Activated naive CD8-positive, alpha-beta T cell treated with anti-CD3 and anti-CD28 coated beads for 36 hours (primary cell): ENCODE data around the gene PTCH2. TPM values are rescaled to one million over a fixed set of nuclear protein-coding genes. Genes with fewer than 3 reads are reported as not detected.
"Not testable (repeated sequence)": the region's sequence is repeated elsewhere in the genome, so short reads cannot be mapped to it uniquely, and the experiment has no call there.

Source experiments
- DNase-seq: peaks from one replicate; pipeline ENCODE4 v3.0.0; 2021
- H3K27ac Mint-ChIP-seq: one replicate; pipeline ENCODE4 v1.8.0; 2022; ENCODE audit warnings: mild to moderate bottlenecking, moderate library complexity, mixed read lengths
- H3K27me3 Mint-ChIP-seq: one replicate; pipeline ENCODE4 v1.8.0; 2022; ENCODE audit warnings: mild to moderate bottlenecking, mixed read lengths
- H3K36me3 Mint-ChIP-seq: one replicate; pipeline ENCODE4 v1.8.0; 2021; ENCODE audit warnings: mild to moderate bottlenecking, mixed read lengths
- H3K4me1 Mint-ChIP-seq: one replicate; pipeline ENCODE4 v1.8.0; 2021; ENCODE audit warnings: mixed read lengths
- H3K4me3 Mint-ChIP-seq: one replicate; pipeline ENCODE4 v1.8.0; 2022; ENCODE audit warnings: mild to moderate bottlenecking, moderate library complexity, mixed read lengths
- H3K9me3 Mint-ChIP-seq: one replicate; pipeline ENCODE4 v1.8.0; 2022; ENCODE audit warnings: mixed read lengths
- total RNA-seq, 2 experiments: library from RNA; stranded (reverse); gene quantifications; one replicate each; pipeline ENCODE4 v1.2.3, GENCODE V29; 2021

Gene PTCH2
- total RNA-seq, 2 experiments from 2014 or later = 1.0 to 1.4 TPM

DNA sequence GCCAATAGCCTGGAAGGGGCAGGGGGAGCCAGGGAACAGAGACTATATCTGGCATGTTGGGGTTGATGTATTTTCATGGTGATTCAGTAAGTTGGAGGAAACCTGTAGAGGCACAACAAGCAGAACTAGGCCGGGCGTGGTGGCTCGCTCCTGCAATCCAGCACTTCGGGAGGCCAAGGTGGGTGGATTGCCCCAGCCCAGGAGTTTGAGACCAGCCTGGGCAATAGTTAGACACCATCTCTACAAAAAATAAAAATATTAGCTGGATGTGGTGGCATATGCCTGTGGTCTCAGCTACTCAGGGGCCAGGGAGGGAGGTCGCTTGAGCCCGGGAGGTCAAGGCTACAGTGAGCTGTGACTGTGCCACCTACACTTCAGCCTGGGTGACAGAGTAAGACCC lies 10.1 kb upstream of the PTCH2 start:
- no peaks in the 10 kb centered on the region for H3K9me3 Mint-ChIP-seq
- H3K27me3 Mint-ChIP-seq = no peaks in the 10 kb centered on the region
- peaks cover 17% of the 10 kb centered on the region for H3K4me1 Mint-ChIP-seq
- H3K36me3 Mint-ChIP-seq = peaks cover 22% of the 10 kb centered on the region
- H3K4me3 Mint-ChIP-seq = no peak overlapping the region
- no peak overlapping the region for H3K27ac Mint-ChIP-seq
- no peak for DNase-seq

DNA sequence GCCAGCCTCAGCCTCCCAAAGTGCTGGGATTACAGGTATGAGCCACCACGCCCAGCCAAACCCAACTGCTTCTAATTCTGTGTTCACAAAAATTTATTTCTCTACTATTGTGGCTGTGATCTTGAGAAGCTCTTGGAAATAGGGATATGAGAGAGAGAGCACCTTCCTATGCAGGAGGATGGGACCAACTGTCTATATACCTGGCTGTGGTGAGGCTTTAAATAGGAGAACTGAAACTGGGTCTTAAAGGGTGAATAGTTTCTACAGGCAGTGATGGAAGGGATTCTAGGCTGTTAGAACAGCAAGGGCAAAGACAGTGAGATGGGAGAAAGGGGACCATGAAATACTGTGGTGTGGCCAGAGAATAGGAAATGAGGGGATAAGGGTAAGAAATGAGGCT lies 8.3 kb upstream of the PTCH2 start:
- no peaks in the 10 kb centered on the region for H3K9me3 Mint-ChIP-seq
- H3K4me3 Mint-ChIP-seq = no peak overlapping the region
- peaks cover 17% of the 10 kb centered on the region for H3K36me3 Mint-ChIP-seq
- no peak for DNase-seq
- peaks cover 17% of the 10 kb centered on the region for H3K4me1 Mint-ChIP-seq
- no peak overlapping the region for H3K27ac Mint-ChIP-seq
- H3K27me3 Mint-ChIP-seq = no peaks in the 10 kb centered on the region

DNA sequence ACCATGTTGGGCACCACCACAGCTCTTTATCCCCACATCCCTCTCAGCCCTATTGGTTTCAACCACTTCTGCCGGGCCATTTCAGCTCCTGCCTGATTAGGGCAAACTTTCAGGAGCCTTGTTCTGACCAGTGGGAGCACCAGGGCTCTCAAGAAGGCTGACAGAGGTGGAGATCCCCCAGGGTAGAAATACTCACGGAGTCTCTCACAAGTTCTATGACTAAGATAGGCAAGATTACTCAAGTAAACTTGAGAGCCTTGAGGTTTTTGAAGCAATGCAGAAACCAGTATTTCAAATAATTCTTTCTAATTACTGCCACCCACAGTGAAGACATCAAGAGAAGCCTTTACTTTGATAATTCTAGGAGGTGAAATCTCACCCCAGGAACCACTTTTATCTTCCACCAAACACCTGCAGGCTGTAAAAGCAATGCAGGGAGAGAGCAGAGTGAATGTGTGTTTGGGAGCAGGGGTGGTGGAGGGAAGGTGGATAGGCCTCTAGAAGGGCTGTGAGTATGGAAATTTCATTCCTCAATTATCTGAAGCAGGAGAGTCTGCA lies 6.6 kb upstream of the PTCH2 start:
- H3K4me1 Mint-ChIP-seq = peaks cover 17% of the 10 kb centered on the region
- no peaks in the 10 kb centered on the region for H3K27me3 Mint-ChIP-seq
- DNase-seq = no peak
- H3K4me3 Mint-ChIP-seq = no peak overlapping the region
- H3K36me3 Mint-ChIP-seq = peaks cover 12% of the 10 kb centered on the region
- H3K27ac Mint-ChIP-seq = peak overlapping the region; percentile 34
- H3K9me3 Mint-ChIP-seq = no peaks in the 10 kb centered on the region

DNA sequence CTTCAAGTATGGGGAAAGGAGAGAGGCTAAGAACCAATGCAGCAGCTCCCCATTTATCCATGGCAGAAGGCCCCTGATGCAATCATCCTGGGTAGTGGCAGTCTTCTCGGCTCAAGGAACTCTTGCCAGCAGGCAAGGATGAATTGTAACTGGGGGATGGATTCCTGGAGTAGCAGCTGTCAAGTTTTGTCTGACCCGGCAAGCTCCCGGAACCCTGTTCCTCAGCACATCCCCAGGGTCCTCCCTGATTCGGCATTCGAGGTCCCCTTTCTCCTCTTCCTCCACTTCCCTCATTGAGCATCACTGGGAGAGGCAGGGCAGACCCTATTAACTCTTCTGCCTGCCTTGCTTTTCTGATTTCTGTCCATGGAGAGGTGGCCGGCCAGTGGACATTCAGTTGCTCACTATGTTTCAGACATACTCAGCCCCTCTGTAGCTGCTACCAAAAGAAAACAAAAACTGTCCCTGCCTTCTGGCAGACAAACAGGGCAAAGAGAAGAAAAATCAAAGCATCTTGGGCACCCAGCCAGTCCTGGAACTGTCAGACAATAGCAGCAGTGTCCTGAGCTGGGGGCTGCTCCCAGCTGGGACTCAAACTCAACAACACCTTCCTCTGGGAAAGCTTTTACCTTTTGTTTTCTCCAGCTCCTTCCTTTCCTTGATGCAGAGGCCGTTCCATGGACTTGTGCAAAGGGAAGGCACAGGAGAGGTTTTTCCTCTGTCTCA lies 5.6 kb upstream of the PTCH2 start:
- DNase-seq = no peak
- no peak overlapping the region for H3K27ac Mint-ChIP-seq

DNA sequence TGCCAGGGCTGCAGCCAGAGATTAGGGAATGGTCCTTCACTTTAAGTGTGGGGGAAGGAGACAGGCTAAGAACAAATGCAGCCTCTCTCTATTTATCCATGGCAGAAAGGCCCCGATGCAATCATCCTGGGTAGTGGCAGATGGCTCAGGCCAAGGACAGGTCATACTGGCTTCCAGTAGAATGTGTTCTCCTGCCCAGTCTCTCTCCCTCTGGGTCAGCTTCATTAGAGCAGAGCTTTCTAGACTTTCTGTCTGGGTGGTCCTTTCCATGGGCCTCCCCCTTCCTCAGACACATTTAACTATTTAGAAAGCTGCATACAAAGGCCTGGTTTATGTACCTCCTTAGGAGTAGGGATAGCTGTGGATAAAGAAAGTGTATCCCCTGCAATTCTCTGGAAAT lies 4.8 kb upstream of the PTCH2 start:
- Mint-ChIP-seq H3K9me3 (no peaks in the 10 kb centered on the region), H3K4me1 (peaks cover 17% of the 10 kb centered on the region), H3K27me3 (no peaks in the 10 kb centered on the region), H3K36me3 (peaks cover 11% of the 10 kb centered on the region), H3K4me3 (no peak overlapping the region), H3K27ac (no peak overlapping the region)
- no peak for DNase-seq

More for the DNA sequence above, 5.6 kb upstream of the PTCH2 start:
- Mint-ChIP-seq H3K4me1 (peaks cover 17% of the 10 kb centered on the region), H3K9me3 (no peaks in the 10 kb centered on the region), H3K27me3 (no peaks in the 10 kb centered on the region), H3K36me3 (peaks cover 14% of the 10 kb centered on the region), H3K4me3 (no peak overlapping the region)

DNA sequence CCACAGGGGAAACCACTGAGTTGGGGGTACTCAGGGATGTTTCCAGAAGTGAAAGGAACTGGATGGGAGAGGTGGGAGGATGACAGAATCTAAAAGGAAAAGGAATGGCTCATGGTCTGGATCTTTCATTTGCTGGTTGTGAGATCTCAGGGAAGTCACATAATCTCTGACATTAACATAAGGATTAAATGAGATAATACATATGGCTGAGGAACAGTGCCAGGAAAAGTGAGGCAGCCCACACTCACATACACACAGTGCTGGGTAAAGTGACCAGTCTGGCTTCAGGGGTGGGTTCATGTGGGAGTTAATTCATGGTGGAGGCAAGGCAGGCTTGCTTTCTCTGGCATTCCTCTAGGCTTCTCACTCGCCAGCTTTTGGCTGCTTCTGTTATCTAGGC lies 3.9 kb upstream of the PTCH2 start:
- H3K27ac Mint-ChIP-seq = peak overlapping the region; percentile 7
- DNase-seq = no peak
- no peak overlapping the region for H3K4me3 Mint-ChIP-seq
- H3K27me3 Mint-ChIP-seq = peaks cover 7% of the 10 kb centered on the region
- H3K4me1 Mint-ChIP-seq = peaks cover 22% of the 10 kb centered on the region
- peaks cover 9% of the 10 kb centered on the region for H3K36me3 Mint-ChIP-seq
- H3K9me3 Mint-ChIP-seq = no peaks in the 10 kb centered on the region

DNA sequence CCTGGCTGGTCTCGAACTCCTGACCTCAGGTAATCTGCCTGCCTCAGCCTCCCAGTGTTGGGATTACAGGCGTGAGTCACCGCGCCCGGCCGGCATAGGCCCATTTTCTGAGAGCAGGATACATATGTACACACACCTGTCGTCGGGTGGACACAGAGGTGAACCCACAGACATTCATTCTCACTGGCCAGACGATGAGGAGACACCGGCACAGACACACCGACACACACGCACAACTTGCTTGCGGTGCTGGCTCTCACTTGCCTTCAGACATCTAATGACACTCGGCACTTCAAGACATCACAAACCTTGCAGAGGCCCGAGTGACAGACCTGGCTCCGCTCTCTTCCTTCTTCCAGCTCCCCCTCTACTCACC lies 579 bp downstream of the PTCH2 start:
- peaks cover 6% of the 10 kb centered on the region for H3K4me1 Mint-ChIP-seq
- H3K4me3 Mint-ChIP-seq = peak overlapping the region; percentile 48

DNA sequence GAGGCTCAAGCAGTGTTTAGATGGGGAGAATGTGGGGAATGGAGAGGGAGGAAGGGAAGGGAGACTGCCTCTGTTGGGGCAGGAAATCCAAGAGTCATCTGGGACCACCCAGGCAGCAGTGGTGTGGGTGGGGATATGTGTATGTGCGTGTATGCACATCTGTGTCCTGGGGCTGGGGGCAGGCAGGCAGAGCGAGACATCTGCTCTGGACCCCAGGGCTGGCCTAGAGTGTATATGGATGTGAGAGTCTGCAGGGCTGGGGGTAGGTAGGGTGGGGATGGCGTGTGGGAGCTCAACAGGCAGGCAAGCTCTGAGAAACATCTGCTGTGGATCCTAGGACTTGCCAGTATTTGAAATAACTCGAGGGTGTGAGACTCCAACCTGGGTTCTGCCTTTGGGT lies 3.5 kb downstream of the PTCH2 start:
- H3K36me3 Mint-ChIP-seq = peaks cover 1% of the 10 kb centered on the region
- peaks cover 15% of the 10 kb centered on the region for H3K27me3 Mint-ChIP-seq
- no peak for DNase-seq
- H3K9me3 Mint-ChIP-seq = no peaks in the 10 kb centered on the region
- no peak overlapping the region for H3K4me3 Mint-ChIP-seq
- peaks cover 13% of the 10 kb centered on the region for H3K4me1 Mint-ChIP-seq
- no peak overlapping the region for H3K27ac Mint-ChIP-seq

More for the DNA sequence above, 579 bp downstream of the PTCH2 start:
- H3K27me3 Mint-ChIP-seq = peaks cover 15% of the 10 kb centered on the region
- H3K9me3 Mint-ChIP-seq = no peaks in the 10 kb centered on the region
- H3K27ac Mint-ChIP-seq = no peak overlapping the region
- DNase-seq = no peak
- peaks cover 3% of the 10 kb centered on the region for H3K36me3 Mint-ChIP-seq

DNA sequence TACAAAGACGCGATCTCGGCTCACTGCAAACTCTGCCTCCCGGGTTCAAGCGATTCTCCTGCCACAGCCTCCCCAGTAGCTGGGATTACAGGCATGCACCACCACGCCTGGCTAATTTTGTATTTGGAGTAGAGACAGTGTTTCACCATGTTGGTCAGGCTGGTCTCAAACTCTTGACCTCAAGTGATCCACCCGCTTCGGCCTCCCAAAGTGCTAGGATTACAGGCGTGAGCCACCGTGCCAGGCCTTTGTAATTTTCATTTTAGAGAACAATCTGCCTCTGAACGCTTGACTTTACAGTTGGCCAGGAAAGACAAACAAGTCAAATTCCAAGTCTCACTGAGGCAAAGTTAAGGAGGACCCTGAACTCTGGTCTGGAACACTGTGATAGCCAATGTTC lies 4.8 kb downstream of the PTCH2 start:
- Mint-ChIP-seq H3K4me1 (peaks cover 13% of the 10 kb centered on the region), H3K27me3 (peaks cover 15% of the 10 kb centered on the region)
- not testable (repeated sequence) for H3K9me3 Mint-ChIP-seq, DNase-seq, H3K36me3 Mint-ChIP-seq, H3K27ac Mint-ChIP-seq, H3K4me3 Mint-ChIP-seq

DNA sequence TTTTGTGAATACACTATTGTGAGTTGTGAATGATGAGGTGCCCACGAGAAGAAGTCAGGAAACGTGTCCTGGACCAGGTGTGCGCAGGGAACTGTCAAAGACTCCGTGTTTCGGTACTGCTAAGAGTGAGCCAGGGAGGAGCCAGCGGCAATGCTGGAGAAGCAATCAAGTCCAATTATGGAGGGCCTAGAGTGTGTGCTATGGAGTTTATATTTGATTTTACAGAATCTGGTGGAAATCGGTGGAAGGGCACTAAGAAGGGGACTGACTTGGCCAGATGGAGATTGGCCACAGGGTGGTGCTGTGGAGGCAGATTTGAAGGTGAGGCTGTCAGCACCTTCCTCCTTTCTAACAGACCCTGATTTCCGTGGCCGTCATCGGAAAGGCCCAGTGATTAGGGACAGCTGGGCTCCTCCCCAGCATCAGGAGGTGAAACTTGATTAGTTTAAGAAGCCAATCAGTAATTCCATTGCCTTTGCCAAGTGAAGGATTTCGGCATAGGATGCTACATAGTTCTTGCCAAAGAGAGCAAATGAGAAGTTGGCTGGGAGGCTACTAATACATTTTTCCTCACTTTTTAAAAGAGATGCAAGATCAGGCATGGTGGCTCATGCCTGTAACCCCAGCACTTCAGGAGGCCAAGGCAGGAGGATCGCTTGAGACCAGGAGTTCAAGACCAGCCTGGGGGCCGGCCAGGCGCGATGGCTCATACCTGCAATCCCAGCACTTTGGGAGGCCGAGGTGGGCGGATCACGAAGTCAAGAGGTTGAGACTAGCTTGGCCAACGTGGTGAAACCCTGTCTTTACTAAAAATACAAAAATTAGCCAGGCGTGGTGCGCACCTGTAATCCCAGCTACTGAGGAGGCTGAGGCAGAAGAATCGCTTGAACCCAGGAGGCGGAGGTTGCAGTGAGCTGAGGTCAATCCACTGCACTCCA lies 7.0 kb downstream of the PTCH2 start:
- DNase-seq = peak; percentile 84
- H3K4me1 Mint-ChIP-seq = peaks cover 10% of the 10 kb centered on the region
- H3K9me3 Mint-ChIP-seq = no peaks in the 10 kb centered on the region
- peak overlapping the region; percentile 14 for H3K27ac Mint-ChIP-seq
- no peaks in the 10 kb centered on the region for H3K36me3 Mint-ChIP-seq
- H3K27me3 Mint-ChIP-seq = no peaks in the 10 kb centered on the region
- no peak overlapping the region for H3K4me3 Mint-ChIP-seq

DNA sequence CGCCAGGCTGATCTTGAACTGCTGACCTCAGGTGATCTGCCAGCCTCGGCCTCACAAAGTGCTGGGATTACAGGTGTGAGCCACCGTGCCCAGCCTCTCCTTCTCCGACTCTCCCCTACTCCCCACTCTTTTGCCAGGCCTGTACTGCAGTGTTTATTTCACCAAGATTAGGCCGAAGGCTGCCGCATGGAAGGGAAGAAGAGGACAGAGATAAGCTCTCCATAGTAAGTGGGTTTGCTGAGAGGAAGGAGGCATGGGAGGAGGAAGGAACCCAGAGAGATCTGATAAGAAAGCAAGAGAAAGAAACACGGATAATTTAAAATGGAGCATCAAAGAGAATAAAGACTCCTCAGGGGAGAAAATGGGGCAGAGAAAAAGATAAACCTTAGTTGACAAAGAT lies 8.7 kb downstream of the PTCH2 start:
- H3K27me3 Mint-ChIP-seq = no peaks in the 10 kb centered on the region

DNA sequence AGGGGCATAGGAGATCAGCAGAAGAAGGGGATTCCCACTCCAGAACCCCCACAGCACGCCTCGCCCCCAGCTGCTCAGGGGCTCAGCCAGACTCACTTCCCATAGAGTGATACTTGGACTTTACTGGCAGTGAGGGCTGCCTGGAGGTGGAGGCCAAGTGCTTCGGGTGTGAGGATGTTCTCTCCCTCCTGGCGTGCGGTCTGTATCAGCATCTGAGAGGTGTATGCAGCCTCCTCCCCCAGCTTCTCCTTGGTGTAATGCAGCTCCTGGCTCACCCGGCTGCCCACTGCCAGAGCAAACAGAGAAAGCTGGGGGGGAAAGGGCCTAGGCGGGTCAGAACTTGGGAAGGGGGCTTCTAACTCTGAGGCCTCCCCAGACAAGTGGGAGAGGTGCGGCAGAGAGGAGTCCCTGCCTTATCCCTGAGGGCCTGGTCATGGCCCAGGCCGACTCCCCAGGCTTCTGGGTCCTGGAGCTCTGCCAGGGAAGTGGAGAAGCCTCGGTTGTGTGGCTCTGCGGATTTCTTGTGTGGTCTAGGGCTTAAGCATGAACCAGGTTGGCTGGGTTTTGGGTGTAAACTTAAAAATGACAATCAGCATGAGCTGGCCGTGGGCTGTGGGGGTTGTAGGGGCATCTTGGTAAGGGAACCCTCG lies 10.9 kb downstream of the PTCH2 start:
- peaks cover 10% of the 10 kb centered on the region for H3K4me1 Mint-ChIP-seq
- no peaks in the 10 kb centered on the region for H3K36me3 Mint-ChIP-seq
- no peak for DNase-seq
- H3K27me3 Mint-ChIP-seq = no peaks in the 10 kb centered on the region
- H3K4me3 Mint-ChIP-seq = no peak overlapping the region
- H3K9me3 Mint-ChIP-seq = no peaks in the 10 kb centered on the region
- H3K27ac Mint-ChIP-seq = no peak overlapping the region

More for the DNA sequence above, 8.7 kb downstream of the PTCH2 start:
- Mint-ChIP-seq H3K9me3 (no peaks in the 10 kb centered on the region), H3K4me1 (peaks cover 10% of the 10 kb centered on the region), H3K36me3 (no peaks in the 10 kb centered on the region), H3K4me3 (no peak overlapping the region), H3K27ac (no peak overlapping the region)
- no peak for DNase-seq

DNA sequence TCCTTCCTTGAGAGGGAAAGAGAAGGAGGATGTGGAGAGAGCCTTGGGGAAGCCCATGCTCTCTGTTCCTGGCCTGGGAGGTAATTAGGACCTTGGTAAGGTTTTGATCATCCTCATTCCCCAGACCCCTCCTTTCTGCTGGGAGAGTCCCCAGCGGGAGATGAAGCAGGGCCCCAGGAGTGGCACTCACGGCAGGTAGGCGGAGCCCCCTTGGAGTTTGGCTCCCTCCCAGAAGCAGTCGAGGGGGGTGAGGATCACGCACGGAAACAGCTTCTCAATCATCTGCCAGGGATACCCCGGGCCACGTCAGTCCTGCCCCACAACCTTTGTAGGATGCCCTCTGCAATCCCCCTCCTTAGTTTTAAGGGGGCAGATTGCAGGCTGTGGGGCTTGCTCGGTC lies 11.5 kb downstream of the PTCH2 start:
- Mint-ChIP-seq H3K27me3 (no peaks in the 10 kb centered on the region), H3K4me1 (peaks cover 10% of the 10 kb centered on the region), H3K27ac (no peak overlapping the region), H3K9me3 (no peaks in the 10 kb centered on the region), H3K36me3 (no peaks in the 10 kb centered on the region), H3K4me3 (no peak overlapping the region)
- no peak for DNase-seq

DNA sequence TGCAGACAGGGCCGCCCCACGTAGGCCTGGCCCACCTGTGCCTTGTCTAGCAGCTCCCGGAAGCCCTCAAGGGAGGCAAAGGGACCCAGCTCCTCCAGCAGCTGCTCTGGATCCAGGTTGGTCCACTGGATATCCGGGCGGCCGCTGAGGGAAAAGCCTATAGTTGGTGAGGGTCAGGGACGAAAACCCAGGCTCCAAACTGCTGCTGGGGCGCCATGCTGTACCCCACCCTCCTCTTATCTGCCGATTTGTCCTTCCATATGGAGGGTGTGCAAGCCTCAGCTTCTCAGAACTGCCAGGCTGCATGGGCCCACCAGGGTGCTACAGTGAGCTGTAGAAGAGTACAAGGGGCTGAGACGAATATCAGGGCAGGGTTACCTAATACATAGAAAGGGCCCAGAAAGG lies 12.2 kb downstream of the PTCH2 start:
- Mint-ChIP-seq H3K9me3 (no peaks in the 10 kb centered on the region), H3K4me3 (no peak overlapping the region), H3K27ac (no peak overlapping the region), H3K27me3 (no peaks in the 10 kb centered on the region), H3K4me1 (peaks cover 7% of the 10 kb centered on the region), H3K36me3 (no peaks in the 10 kb centered on the region)
- no peak for DNase-seq
